ENCODE data around the gene SLC2A9.

SLC2A9 gene

GRCh38 chr4:10051517-10052135 is 30.3 kb upstream of the SLC2A9 start:
- no peak overlapping the region for H3K4me3 ChIP-seq (ENCODE audit: low read length)
- no peak for TF ChIP-seq ZNF274 (IDR thresholded peaks at IDR 0.05; ENCODE audit: low read depth, low read length)

GRCh38 chr4:10050721-10051120 is 29.4 kb upstream of the SLC2A9 start:
- TF ChIP-seq ZNF274 (IDR thresholded peaks at IDR 0.05; ENCODE audit: low read depth, low read length), result no peak
- H3K4me3 ChIP-seq (ENCODE audit: low read length), result no peak overlapping the region

GRCh38 chr4:10050261-10050661 is 29.0 kb upstream of the SLC2A9 start:
- TF ChIP-seq ZNF274 (IDR thresholded peaks at IDR 0.05; ENCODE audit: low read depth, low read length), result no peak
- no peak overlapping the region for H3K4me3 ChIP-seq (ENCODE audit: low read length)

GRCh38 chr4:10048941-10049697 is 27.8 kb upstream of the SLC2A9 start:
- no peak overlapping the region for H3K4me3 ChIP-seq (ENCODE audit: low read length)
- TF ChIP-seq ZNF274 (IDR thresholded peaks at IDR 0.05; ENCODE audit: low read depth, low read length), result no peak

GRCh38 chr4:10047967-10048366 is 26.7 kb upstream of the SLC2A9 start:
- no peak overlapping the region for H3K4me3 ChIP-seq (ENCODE audit: low read length)
- no peak for TF ChIP-seq ZNF274 (IDR thresholded peaks at IDR 0.05; ENCODE audit: low read depth, low read length)

- no peak overlapping the region for H3K4me3 ChIP-seq (ENCODE audit: low read length)
- TF ChIP-seq ZNF274 (IDR thresholded peaks at IDR 0.05; ENCODE audit: low read depth, low read length), result no peak
Measured at GRCh38 chr4:10046471-10046870, 25.2 kb upstream of the SLC2A9 start.

- TF ChIP-seq ZNF274 (IDR thresholded peaks at IDR 0.05; ENCODE audit: low read depth, low read length), result no peak
- no peak overlapping the region for H3K4me3 ChIP-seq (ENCODE audit: low read length)
Measured at GRCh38 chr4:10045481-10045880, 24.2 kb upstream of the SLC2A9 start.

GRCh38 chr4:10041036-10041435 is 19.7 kb upstream of the SLC2A9 start:
- no peak for TF ChIP-seq ZNF274 (IDR thresholded peaks at IDR 0.05; ENCODE audit: low read depth, low read length)
- H3K4me3 ChIP-seq (ENCODE audit: low read length), result no peak overlapping the region

GRCh38 chr4:10040049-10040892 is 19.0 kb upstream of the SLC2A9 start:
- TF ChIP-seq ZNF274 (IDR thresholded peaks at IDR 0.05; ENCODE audit: low read depth, low read length), result no peak
- H3K4me3 ChIP-seq (ENCODE audit: low read length), result no peak overlapping the region

GRCh38 chr4:10036807-10037342 is 15.6 kb upstream of the SLC2A9 start:
- TF ChIP-seq ZNF274 (IDR thresholded peaks at IDR 0.05; ENCODE audit: low read depth, low read length), result no peak
- no peak overlapping the region for H3K4me3 ChIP-seq (ENCODE audit: low read length)

- TF ChIP-seq ZNF274 (IDR thresholded peaks at IDR 0.05; ENCODE audit: low read depth, low read length), result no peak
- H3K4me3 ChIP-seq (ENCODE audit: low read length), result no peak overlapping the region
Measured at GRCh38 chr4:10035130-10035529, 13.8 kb upstream of the SLC2A9 start.

- H3K4me3 ChIP-seq (ENCODE audit: low read length), result no peak overlapping the region
- no peak for TF ChIP-seq ZNF274 (IDR thresholded peaks at IDR 0.05; ENCODE audit: low read depth, low read length)
Measured at GRCh38 chr4:10034612-10035104, 13.4 kb upstream of the SLC2A9 start.

GRCh38 chr4:10034136-10034535 is 12.8 kb upstream of the SLC2A9 start:
- H3K4me3 ChIP-seq (ENCODE audit: low read length), result no peak overlapping the region
- TF ChIP-seq ZNF274 (IDR thresholded peaks at IDR 0.05; ENCODE audit: low read depth, low read length), result no peak

- no peak overlapping the region for H3K4me3 ChIP-seq (ENCODE audit: low read length)
- no peak for TF ChIP-seq ZNF274 (IDR thresholded peaks at IDR 0.05; ENCODE audit: low read depth, low read length)
Measured at GRCh38 chr4:10033191-10033881, 12.0 kb upstream of the SLC2A9 start.
